H9 (cell line): ENCODE results near the gene SUPT3H. TPM values are rescaled to one million over a fixed set of nuclear protein-coding genes. Genes with fewer than 3 reads are reported as not detected.

Experiments used
- DNase-seq: peaks from one replicate; pipeline ENCODE4 v3.0.0-alpha.2; 2017
- H2AFZ ChIP-seq: one replicate; pipeline ENCODE4 v1.6.1; 2013; ENCODE audit warnings: mild to moderate bottlenecking, low read length, control low read depth, moderate library complexity
- H2AK5ac ChIP-seq: 2 replicates; pipeline ENCODE4 v1.6.1; 2013; ENCODE audit warnings: low read length, control low read depth, mixed read lengths; ENCODE audit not compliant: insufficient read length
- H2BK120ac ChIP-seq: one replicate; pipeline ENCODE4 v1.6.1; 2013; ENCODE audit warnings: low read depth, mild to moderate bottlenecking, low read length, control low read depth, inconsistent platforms; ENCODE audit not compliant: poor library complexity, severe bottlenecking
- H2BK12ac ChIP-seq: 2 replicates; pipeline ENCODE4 v1.6.1; 2013; ENCODE audit warnings: low read length, control low read depth, mixed read lengths, low read depth; ENCODE audit not compliant: insufficient read length
- H2BK15ac ChIP-seq: 2 replicates; pipeline ENCODE4 v1.6.1; 2013; ENCODE audit warnings: low read depth, low read length, control low read depth
- H2BK20ac ChIP-seq: one replicate; pipeline ENCODE4 v1.6.1; 2013; ENCODE audit warnings: low read depth, mild to moderate bottlenecking, low read length, control low read depth, inconsistent platforms; ENCODE audit not compliant: poor library complexity, severe bottlenecking
- H2BK5ac ChIP-seq: 2 replicates; pipeline ENCODE4 v1.6.1; 2013; ENCODE audit warnings: low read length, control low read depth, mixed read lengths; ENCODE audit not compliant: insufficient read length
- H3K14ac ChIP-seq: 2 replicates; pipeline ENCODE4 v1.6.1; 2013; ENCODE audit warnings: low read length, control low read depth; ENCODE audit not compliant: insufficient read depth
- H3K18ac ChIP-seq: 2 replicates; pipeline ENCODE4 v1.6.1; 2013; ENCODE audit warnings: low read depth, mild to moderate bottlenecking, mixed read lengths, low read length, control low read depth; ENCODE audit not compliant: insufficient read length
- H3K23ac ChIP-seq: 2 replicates; pipeline ENCODE4 v1.6.1; 2013; ENCODE audit warnings: low read length, control low read depth, mixed read lengths, low read depth; ENCODE audit not compliant: insufficient read length
- H3K23me2 ChIP-seq: 2 replicates; pipeline ENCODE4 v1.6.1; 2013; ENCODE audit warnings: low read depth, mild to moderate bottlenecking, mixed read lengths, low read length, control low read depth; ENCODE audit not compliant: insufficient read length, poor library complexity, severe bottlenecking
- H3K27ac ChIP-seq: 2 replicates; pipeline ENCODE4 v1.5.1; 2013; ENCODE audit warnings: low read length, control low read depth, mixed read lengths, low read depth; ENCODE audit not compliant: insufficient read length
- H3K27me3 ChIP-seq: 2 replicates; pipeline ENCODE4 v1.6.1; 2013; ENCODE audit warnings: low read length, control low read depth, inconsistent platforms; ENCODE audit not compliant: insufficient read depth
- H3K4ac ChIP-seq: 2 replicates; pipeline ENCODE4 v1.6.1; 2013; ENCODE audit warnings: low read depth, mild to moderate bottlenecking, control low read depth, inconsistent platforms, low read length, moderate library complexity
- H3K4me1 ChIP-seq: 2 replicates; pipeline ENCODE4 v1.6.1; 2013; ENCODE audit warnings: low read length, control low read depth, inconsistent platforms; ENCODE audit not compliant: insufficient read depth
- H3K4me2 ChIP-seq: 2 replicates; pipeline ENCODE4 v1.6.1; 2013; ENCODE audit warnings: low read length, control low read depth, mixed read lengths; ENCODE audit not compliant: insufficient read length, insufficient read depth
- H3K56ac ChIP-seq: 2 replicates; pipeline ENCODE4 v1.6.1; 2013; ENCODE audit warnings: low read depth, mild to moderate bottlenecking, mixed read lengths, low read length, control low read depth; ENCODE audit not compliant: insufficient read length
- H3K79me1 ChIP-seq: 2 replicates; pipeline ENCODE4 v1.6.1; 2013; ENCODE audit warnings: low read depth, mild to moderate bottlenecking, moderate library complexity, low read length, control low read depth, inconsistent platforms; ENCODE audit not compliant: insufficient read depth, poor library complexity, severe bottlenecking
- H3K79me2 ChIP-seq: 2 replicates; pipeline ENCODE4 v1.6.1; 2013; ENCODE audit warnings: low read length, control low read depth, inconsistent platforms; ENCODE audit not compliant: insufficient read depth
- H3K9ac ChIP-seq: 2 replicates; pipeline ENCODE4 v1.6.1; 2013; ENCODE audit warnings: low read length, control low read depth, mixed read lengths; ENCODE audit not compliant: insufficient read length; ENCODE audit errors: extremely low read depth
- H3K9me3 ChIP-seq: one replicate; pipeline ENCODE4 v1.6.1; 2013; ENCODE audit warnings: low read depth, low read length, inconsistent platforms; ENCODE audit not compliant: control insufficient read depth
- H3T11ph ChIP-seq: one replicate; pipeline ENCODE4 v1.6.1; 2013; ENCODE audit warnings: mild to moderate bottlenecking, low read length, control low read depth, inconsistent platforms
- H4K20me1 ChIP-seq: one replicate; pipeline ENCODE4 v1.6.1; 2013; ENCODE audit not compliant: control insufficient read depth, insufficient read length, insufficient read depth
- H4K5ac ChIP-seq: 2 replicates; pipeline ENCODE4 v1.6.1; 2013; ENCODE audit warnings: low read depth, mild to moderate bottlenecking, mixed read lengths, low read length, control low read depth; ENCODE audit not compliant: insufficient read length
- H4K8ac ChIP-seq: replicated peaks from 2 replicates; pipeline ENCODE4 v1.6.1; 2013; ENCODE audit warnings: low read length, control low read depth, mixed read lengths, low read depth; ENCODE audit not compliant: insufficient read length
- H4K91ac ChIP-seq: 2 replicates; pipeline ENCODE4 v1.6.1; 2013; ENCODE audit warnings: low read depth, mild to moderate bottlenecking, moderate library complexity, mixed read lengths, low read length, control low read depth; ENCODE audit not compliant: insufficient read length
- H3K27ac Mint-ChIP-seq, 3 experiments: 2 replicates in 2 of 3; 3 replicates in 1 of 3; pipeline ENCODE4 v1.8.0; 2020 to 2021; ENCODE audit warnings: mixed read lengths in 3 of 3, mild to moderate bottlenecking in 1 of 3, moderate library complexity in 1 of 3
- H3K27me3 Mint-ChIP-seq: 2 replicates; pipeline ENCODE4 v1.8.0; 2021; ENCODE audit warnings: low read depth, mild to moderate bottlenecking, moderate library complexity, mixed read lengths
- H3K36me3 Mint-ChIP-seq, 3 experiments: 2 replicates in 2 of 3; 3 replicates in 1 of 3; pipeline ENCODE4 v1.8.0; 2020 to 2021; ENCODE audit warnings: low read depth in 3 of 3, mixed read lengths in 3 of 3; ENCODE audit not compliant: insufficient read depth in 1 of 3
- H3K4me1 Mint-ChIP-seq, 2 experiments: 2 replicates each; pipeline ENCODE4 v1.8.0; 2020; ENCODE audit warnings: mixed read lengths in 2 of 2
- H3K4me3 Mint-ChIP-seq, 2 experiments: 2 replicates in 1 of 2; 3 replicates in 1 of 2; pipeline ENCODE4 v1.8.0; 2020 to 2021; ENCODE audit warnings: mild to moderate bottlenecking in 2 of 2, mixed read lengths in 2 of 2, moderate library complexity in 1 of 2
- H3K9me3 Mint-ChIP-seq, 2 experiments: 2 replicates in 1 of 2; 3 replicates in 1 of 2; pipeline ENCODE4 v1.8.0; 2020; ENCODE audit warnings: mild to moderate bottlenecking in 2 of 2, mixed read lengths in 2 of 2, moderate library complexity in 1 of 2
- WGBS: extraction: QIAGEN DNeasy Blood & Tissue Kit; methylation state at CpG from one replicate; pipeline ENCODE4 v1.1.7; 2013; ENCODE audit warnings: missing lambda C conversion rate, low lambda C conversion rate, mixed read lengths; ENCODE audit not compliant: insufficient read length; ENCODE audit errors: extremely low coverage; 5-methylcytosine and 5-hydroxymethylcytosine counted together
- total RNA-seq: library from RNA; stranded (reverse); gene quantifications from 2 replicates; pipeline ENCODE4 v1.2.1, GENCODE V29; 2021
- TF ChIP-seq, protein P1 (sequence below): fragments of 200-600 bp; sonication (generic); conservative IDR thresholded peaks from 3 replicates; pipeline ENCODE4 v1.8.0; 2021; ENCODE audit warnings: antibody characterized with exemption, mild to moderate bottlenecking

Gene SUPT3H
- total RNA-seq, 1 experiment from 2014 or later = 22.5 TPM

DNA sequence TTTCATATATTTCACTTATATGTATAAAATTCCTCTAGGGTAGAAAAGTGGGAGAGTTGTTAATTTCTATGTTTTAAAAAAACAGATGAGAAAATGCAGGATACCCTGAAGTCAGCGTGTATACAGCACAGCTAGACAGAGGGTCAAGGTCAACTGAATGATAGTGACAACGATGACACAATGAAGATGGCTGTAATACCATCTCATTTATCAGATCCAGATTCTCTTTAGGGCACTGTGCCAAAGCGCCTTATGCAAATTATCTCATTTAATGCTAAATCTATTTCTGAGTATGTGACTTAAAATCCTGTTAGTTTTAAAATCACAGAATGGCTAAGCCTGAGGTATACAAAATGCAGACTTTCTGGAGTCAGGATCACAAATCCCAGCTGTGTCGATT lies 481.0 kb downstream of the SUPT3H start:
- H3K27ac ChIP-seq = no peak overlapping the region
- no peak overlapping the region for H3K9ac ChIP-seq
- WGBS = no CpG with 5 or more reads among the region's 4 CpGs
- H3K56ac ChIP-seq = no peak overlapping the region
- no peaks in the 10 kb centered on the region for H3K27me3 ChIP-seq
- Mint-ChIP-seq H3K27ac (no peak overlapping the region), H3K27me3 (no peaks in the 10 kb centered on the region), H3K4me3 (no peak overlapping the region), H3K9me3 (peaks cover 11 to 22% of the 10 kb centered on the region in 2 experiments), H3K36me3 (peaks cover 7 to 19% (median 13%) of the 10 kb centered on the region in 3 experiments), H3K4me1 (peaks cover 0 to 2% of the 10 kb centered on the region in 2 experiments; a peak in 1 of 4 replicates)
- no peak overlapping the region for H4K8ac ChIP-seq
- no peaks in the 10 kb centered on the region for H3K79me2 ChIP-seq
- H3K4ac ChIP-seq = no peak overlapping the region
- H3K4me1 ChIP-seq = no peaks in the 10 kb centered on the region
- DNase-seq = no peak
- H3K79me1 ChIP-seq = no peaks in the 10 kb centered on the region
- no peak overlapping the region for H3K23ac ChIP-seq
- H2AK5ac ChIP-seq = no peak overlapping the region
- H2BK15ac ChIP-seq = no peak overlapping the region
- no peak overlapping the region for H3K18ac ChIP-seq
- no peak overlapping the region for H2BK120ac ChIP-seq
- no peak overlapping the region for H2BK20ac ChIP-seq
- TF ChIP-seq, protein P1, sequence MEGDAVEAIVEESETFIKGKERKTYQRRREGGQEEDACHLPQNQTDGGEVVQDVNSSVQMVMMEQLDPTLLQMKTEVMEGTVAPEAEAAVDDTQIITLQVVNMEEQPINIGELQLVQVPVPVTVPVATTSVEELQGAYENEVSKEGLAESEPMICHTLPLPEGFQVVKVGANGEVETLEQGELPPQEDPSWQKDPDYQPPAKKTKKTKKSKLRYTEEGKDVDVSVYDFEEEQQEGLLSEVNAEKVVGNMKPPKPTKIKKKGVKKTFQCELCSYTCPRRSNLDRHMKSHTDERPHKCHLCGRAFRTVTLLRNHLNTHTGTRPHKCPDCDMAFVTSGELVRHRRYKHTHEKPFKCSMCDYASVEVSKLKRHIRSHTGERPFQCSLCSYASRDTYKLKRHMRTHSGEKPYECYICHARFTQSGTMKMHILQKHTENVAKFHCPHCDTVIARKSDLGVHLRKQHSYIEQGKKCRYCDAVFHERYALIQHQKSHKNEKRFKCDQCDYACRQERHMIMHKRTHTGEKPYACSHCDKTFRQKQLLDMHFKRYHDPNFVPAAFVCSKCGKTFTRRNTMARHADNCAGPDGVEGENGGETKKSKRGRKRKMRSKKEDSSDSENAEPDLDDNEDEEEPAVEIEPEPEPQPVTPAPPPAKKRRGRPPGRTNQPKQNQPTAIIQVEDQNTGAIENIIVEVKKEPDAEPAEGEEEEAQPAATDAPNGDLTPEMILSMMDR = no peak
- H4K5ac ChIP-seq = no peak overlapping the region
- no peak overlapping the region for H2AFZ ChIP-seq
- no peak overlapping the region for H3K14ac ChIP-seq
- peaks cover 5% of the 10 kb centered on the region for H3K9me3 ChIP-seq
- H2BK12ac ChIP-seq = no peak overlapping the region
- no peak overlapping the region for H3K4me2 ChIP-seq
- H4K20me1 ChIP-seq = no peaks in the 10 kb centered on the region
- H4K91ac ChIP-seq = no peak overlapping the region
- no peak overlapping the region for H3T11ph ChIP-seq
- no peak overlapping the region for H2BK5ac ChIP-seq
- H3K23me2 ChIP-seq = no peaks in the 10 kb centered on the region
